Choroid plexus epithelial cell (primary cell): ENCODE measurements around the gene JADE1.

Experiments used
- DNase-seq: peaks from one replicate; pipeline ENCODE4 v3.0.0-alpha.2; 2010; ENCODE audit warnings: low read depth
- H3K4me3 ChIP-seq: 2 replicates; pipeline ENCODE4 v1.5.1; 2011; ENCODE audit warnings: low read depth, mild to moderate bottlenecking, control low read depth, low read length, moderate library complexity
- TF ChIP-seq, protein P1 (sequence below): conservative IDR thresholded peaks from 2 replicates; pipeline ENCODE4 v1.5.1; 2011; ENCODE audit warnings: low read depth, mild to moderate bottlenecking, control low read depth, inconsistent platforms, low read length, moderate library complexity

JADE1 gene

DNA sequence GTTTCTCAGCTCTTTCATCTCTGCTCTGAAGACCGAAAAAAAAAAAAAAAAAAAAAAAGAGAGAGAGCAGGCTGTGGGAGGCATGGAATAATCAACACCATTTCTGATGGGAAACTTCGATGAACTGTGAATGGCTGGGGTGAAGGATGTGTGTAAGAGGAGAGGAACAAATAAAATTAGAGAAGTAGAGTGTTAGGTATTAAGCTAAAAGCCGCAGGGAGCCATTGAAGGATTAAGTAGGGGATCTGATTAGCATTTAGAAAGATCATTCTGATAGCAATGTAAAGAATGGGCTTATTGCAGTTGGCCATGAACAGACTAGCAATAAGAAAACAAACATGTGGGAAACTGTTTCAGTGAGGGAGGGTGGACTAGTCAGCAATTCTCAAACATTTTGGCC lies 33.6 kb upstream of the JADE1 start:
- TF ChIP-seq, protein P1, sequence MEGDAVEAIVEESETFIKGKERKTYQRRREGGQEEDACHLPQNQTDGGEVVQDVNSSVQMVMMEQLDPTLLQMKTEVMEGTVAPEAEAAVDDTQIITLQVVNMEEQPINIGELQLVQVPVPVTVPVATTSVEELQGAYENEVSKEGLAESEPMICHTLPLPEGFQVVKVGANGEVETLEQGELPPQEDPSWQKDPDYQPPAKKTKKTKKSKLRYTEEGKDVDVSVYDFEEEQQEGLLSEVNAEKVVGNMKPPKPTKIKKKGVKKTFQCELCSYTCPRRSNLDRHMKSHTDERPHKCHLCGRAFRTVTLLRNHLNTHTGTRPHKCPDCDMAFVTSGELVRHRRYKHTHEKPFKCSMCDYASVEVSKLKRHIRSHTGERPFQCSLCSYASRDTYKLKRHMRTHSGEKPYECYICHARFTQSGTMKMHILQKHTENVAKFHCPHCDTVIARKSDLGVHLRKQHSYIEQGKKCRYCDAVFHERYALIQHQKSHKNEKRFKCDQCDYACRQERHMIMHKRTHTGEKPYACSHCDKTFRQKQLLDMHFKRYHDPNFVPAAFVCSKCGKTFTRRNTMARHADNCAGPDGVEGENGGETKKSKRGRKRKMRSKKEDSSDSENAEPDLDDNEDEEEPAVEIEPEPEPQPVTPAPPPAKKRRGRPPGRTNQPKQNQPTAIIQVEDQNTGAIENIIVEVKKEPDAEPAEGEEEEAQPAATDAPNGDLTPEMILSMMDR, result no peak

DNA sequence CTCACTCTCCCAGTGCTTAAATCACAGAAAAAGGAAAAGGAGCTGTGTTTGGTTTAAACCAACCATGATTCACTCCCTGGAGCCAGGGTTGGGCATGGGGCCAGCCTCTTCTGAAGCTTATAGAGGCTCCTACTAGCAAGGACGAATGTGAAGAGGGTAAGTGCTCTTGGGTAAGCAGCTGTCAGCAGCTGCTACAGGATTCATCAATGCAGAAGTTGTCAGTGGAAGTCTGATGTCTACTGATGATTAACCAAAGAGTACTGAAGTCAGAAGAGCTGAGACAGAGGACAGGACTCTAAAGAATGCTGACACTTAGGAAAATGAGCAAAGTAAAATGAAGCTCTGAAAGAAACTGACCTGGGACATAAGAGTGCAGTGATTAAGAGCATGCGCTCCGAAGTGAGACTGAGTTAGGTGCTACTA lies 32.7 kb upstream of the JADE1 start:
- H3K4me3 ChIP-seq, result no peak overlapping the region
- TF ChIP-seq, protein P1, result no peak
- DNase-seq, result peak; percentile 93

More for the DNA sequence above, 33.6 kb upstream of the JADE1 start:
- no peak for DNase-seq
- no peak overlapping the region for H3K4me3 ChIP-seq

DNA sequence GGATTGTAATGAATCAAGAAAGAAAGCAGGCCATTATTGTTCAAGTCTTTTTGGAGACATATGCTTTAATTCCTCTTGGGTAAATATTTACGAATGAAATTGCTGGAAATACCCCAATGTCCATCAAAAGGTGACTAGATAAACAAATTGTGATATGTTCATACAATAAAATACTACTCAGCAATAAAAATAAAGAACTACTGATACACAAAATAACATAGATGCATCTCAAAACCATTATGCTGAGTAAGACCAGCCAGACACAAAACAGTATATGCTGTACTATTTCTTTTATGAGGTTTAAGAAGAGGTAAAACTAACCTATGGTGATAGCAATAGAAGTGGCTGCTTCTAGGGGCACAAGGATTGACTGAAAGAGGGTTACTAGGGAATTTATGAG lies 28.8 kb upstream of the JADE1 start:
- no peak overlapping the region for H3K4me3 ChIP-seq
- no peak for DNase-seq
- TF ChIP-seq, protein P1, result no peak

DNA sequence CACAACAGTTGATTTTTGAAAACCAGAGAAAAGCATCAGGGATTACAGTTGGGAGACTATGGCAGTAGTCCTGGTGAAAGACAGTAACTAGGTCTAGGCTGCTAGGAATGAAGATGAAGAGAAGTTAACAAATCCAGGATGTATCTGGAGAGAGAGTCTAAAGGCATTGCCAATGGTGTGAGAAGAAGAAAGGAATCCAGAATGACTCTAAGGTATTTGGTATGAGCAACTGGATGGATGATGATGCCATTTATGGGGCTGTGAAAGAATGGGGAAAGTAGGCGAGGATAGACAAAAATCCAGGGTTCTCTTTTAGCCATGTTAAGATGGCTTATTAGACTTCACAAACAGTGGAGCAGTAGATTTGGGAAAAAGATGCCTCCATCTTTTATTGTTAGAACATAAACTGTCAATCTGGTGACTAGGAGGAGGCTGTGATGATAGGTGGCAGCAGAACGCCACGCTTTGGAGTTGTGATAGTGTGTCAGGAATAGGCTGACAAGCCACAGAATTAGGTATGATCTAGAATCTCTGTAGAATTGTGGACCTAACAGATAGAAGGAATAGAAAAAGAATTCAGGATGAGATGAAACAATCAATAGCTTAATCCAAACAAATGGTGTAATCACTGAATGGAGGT lies 27.3 kb upstream of the JADE1 start:
- DNase-seq, result no peak
- TF ChIP-seq, protein P1, result no peak
- H3K4me3 ChIP-seq, result no peak overlapping the region

DNA sequence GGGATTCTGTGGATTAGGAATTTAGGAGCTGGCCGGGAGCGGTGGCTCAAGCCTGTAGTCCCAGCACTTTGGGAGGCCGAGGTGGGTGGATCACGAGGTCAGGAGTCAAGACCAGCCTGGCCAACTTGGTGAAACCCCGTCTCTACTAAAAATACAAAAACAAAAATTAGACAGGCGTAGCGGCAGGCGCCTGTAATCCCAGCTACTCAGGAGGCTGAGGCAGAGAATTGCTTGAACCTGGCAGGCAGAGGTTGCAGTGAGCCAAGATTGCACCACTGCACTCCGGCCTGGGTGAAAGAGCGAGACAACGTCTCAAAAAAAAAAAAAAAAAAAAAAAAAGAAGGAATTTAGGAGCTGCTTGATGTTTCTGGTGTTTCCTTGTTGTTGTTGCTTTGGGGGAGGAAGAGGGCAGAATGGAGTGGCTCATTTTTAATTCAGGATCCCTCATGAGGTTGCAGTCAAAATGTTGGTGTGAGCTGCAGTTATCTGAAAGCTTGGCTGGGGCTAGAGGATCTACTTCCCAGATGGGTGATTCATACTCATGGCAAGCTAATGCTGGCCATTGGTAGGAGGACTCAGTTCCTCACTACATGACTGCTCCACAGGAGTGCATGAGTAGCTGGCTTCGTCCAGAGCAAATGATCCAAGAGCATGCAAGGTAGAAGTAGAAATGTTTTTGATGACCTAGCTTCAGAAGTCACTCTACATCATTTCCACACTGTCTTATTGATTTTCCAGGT lies 26.5 kb upstream of the JADE1 start:
- H3K4me3 ChIP-seq, result no peak overlapping the region
- TF ChIP-seq, protein P1, result no peak
- peak; percentile 81 for DNase-seq

DNA sequence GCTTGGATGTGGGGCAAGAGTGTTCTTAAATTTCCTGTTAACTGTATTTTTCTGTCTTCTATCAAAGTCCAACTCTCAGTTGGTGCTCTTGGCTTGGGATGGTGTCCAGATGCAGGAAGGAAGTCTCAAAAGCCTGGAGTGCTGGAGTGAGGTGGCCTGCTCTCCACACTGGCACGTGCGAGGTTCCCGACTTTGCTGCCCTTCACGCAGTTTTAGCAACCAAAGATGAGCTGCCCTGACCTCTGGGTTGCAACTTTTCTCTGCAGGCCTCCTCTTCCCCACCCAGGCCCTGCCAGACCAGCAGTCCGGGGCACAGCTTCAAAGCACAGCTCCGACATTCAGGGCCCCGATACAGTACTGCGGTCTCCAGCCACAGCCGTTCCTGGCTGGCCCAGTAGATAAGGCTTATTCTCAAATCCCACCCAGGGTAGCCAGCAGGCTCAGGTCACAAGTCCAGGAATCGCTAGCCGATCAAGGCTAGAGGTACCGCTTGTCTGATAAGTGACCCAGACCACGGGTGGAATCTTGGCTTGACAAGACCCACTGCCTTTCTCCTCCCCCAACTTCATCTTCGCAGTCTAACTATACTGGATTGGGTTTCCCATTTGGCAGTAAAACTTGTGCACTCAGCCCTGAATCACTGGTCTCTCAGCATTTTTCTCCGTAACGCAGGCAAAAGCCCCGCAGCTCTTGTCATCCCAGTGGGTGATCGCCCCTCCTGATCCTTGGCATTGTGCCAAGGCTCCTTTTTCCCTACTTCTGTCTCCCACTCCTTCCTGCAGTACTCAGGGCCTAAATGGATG lies 21.8 kb upstream of the JADE1 start:
- peak; percentile 54 for DNase-seq
- H3K4me3 ChIP-seq, result no peak overlapping the region
- TF ChIP-seq, protein P1, result no peak
